Measurements from ENCODE around the gene RBM5.

The RBM5 gene

DNA sequence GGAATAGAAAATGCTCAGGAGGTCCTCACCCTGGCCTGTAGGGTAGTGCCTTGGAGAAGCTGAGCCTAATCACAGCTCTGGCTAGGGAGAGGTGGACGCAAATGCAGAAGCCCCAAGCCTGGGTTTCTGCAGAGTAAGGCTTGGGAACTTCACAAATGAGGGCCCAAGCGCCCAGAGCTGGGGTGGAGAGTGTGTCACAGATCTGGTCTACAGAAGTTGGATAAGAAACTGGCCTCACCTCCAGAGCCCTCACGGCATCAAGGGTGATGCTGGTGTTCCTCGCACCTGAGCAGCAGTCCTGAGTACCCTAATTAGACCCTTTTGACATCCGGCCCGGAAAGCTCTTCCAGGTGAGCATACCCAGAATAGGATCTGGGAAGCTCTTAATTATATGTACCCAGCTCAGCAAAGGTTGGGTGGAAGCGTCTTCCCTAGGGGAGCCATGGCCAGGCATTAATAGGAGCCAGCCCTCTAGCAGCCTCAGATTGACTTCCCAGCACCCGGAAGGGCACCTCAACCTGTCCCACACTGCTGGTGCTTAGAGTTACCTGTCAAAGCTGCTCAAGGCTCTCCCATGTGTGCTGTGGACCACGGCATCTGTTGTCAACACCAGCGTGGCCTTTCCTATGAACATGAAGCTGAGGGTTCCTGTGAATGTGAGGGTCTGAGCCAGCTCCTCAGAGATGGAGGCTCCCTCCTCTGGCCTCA lies 31.8 kb downstream of the RBM5 start:
- no peak for DNase-seq (ENCODE audit: low read depth, low spot score)
- H3K4me3 ChIP-seq (ENCODE audit: low read length): no peak overlapping the region

DNA sequence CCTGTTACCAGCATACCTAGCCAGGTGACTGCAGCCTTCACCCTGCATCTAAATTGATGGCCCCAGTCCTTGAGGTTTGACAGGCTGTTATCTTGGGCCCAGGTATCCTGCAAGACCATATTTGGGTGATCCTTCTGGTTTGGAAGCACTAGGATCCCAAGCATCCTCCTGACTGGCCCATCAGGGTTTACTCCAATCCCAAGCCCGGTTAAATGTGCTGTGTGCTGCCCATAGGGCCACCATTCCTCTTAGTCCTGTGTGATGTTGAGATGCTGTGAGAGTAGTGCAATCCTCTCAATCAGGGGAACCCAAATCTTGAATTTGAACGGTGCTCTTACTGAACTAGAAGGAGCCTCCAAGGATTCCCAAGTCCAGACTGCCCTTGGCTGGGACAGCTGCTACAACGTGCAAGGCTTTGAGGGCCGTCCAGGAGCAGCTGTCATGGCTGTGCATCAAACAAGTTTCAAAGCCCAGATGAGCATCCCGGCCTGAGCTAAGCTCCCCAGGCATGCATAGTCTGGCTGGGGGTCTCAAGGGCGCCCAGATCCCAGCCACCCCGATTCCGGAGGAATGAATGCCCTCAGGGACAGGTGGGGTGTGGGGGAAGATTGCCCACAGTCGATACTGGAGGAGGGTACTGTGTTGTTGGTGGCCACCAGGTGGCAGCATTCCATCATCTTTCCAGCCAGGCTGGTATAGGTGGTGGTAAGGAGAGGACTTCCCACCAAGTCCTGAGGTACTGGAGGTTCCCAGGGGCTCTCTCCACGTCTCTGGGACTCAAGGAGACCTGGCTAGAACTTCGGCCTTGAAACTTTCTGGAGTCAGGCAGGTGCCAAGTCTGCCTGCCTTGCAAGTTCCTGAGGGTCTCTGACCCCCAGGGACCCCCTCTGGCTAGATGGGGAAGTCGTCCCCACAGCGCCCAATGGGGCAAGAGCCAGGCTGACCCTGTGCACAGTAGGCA lies 32.6 kb downstream of the RBM5 start:
- DNase-seq (ENCODE audit: low read depth, low spot score): peak; percentile 65
- no peak overlapping the region for H3K4me3 ChIP-seq (ENCODE audit: low read length)

DNA sequence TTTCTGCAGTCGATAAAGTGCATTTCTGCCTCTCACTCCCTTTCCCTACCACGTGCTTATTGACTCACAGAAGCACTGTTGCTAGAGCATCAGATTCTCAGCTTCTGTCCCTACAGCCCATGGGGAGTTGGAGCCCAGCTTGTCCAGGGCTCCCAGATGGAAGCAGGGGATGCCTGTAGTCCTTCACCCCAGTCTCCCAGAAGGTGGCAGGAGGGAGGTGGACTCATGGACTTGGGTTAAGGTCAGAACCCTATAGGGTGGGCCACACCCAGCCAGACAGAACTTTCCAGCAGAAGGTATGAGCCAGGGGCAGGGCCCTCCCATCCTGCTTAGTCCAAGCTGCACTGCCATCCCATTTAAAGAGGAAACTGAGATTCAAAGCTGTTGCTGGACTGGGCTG lies 33.4 kb downstream of the RBM5 start:
- DNase-seq (ENCODE audit: low read depth, low spot score): no peak
- H3K4me3 ChIP-seq (ENCODE audit: low read length): no peak overlapping the region

DNA sequence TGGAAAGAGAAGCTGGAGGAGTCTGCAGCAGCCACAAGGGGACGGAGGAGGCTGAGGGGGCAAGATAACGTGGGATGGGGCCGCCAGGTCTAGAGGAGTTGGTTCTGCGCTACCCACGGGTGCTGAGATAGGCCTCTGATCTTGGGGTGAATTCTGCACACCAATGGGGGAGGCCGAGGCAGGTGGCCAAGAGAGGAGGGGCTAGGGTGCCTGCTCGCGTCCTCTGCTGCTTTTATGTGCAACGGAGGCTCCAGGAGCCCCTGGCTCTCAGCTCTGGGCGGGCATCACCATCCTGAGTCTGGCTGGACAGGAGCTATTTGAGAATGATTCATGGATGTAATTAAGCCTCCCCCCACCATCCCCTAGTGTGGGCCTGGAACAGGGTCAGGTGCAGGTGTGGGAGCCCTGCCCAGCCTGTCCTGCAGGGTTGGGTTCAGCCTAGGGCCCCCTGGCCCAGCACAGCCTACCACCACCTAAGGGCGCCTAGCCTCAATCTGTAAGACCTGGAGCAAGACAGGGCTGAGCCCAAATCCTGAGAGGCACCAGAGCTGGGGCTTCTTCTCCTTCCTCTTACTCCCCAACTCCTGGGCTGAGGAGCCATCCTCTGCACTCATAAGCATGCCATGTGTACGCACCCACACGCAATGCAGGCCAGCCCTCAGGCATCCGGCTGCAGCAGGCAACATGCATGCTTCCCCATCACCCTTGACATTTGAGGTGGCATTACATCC lies 34.1 kb downstream of the RBM5 start:
- DNase-seq (ENCODE audit: low read depth, low spot score): no peak

DNA sequence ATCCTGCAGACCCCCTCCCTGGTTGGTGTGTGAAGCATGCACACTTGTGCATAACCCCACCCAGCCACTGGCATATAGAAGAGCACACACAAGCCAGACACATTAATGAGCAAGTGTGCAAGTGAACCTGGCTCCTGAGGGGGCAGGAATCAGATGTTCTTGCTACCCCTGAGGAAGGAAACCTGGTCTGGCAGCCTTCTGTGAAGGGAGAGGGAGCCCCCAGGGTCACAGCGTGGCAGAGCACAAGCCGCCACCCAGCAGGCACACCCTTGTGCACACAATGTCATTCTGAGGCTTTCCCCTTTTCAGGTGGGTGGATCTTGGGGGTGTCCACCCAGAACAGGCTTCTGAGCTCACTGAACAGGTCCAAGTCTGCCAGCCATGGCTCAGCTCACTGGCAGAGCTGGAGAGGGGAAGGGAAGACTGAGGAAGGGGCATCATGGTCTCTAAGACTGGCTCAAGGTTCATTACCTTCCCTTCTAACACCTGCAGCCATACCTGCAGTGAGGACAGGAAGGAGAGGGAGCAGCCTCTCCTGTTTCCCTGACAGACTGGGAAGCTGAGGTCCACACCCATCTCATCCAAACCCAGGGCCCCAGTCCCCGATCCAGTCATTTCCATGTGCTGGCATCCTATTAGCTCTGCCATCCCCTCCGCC lies 34.8 kb downstream of the RBM5 start:
- H3K4me3 ChIP-seq (ENCODE audit: low read length): no peak overlapping the region
- DNase-seq (ENCODE audit: low read depth, low spot score): no peak

More for the DNA sequence above, 34.1 kb downstream of the RBM5 start:
- H3K4me3 ChIP-seq (ENCODE audit: low read length): no peak overlapping the region

DNA sequence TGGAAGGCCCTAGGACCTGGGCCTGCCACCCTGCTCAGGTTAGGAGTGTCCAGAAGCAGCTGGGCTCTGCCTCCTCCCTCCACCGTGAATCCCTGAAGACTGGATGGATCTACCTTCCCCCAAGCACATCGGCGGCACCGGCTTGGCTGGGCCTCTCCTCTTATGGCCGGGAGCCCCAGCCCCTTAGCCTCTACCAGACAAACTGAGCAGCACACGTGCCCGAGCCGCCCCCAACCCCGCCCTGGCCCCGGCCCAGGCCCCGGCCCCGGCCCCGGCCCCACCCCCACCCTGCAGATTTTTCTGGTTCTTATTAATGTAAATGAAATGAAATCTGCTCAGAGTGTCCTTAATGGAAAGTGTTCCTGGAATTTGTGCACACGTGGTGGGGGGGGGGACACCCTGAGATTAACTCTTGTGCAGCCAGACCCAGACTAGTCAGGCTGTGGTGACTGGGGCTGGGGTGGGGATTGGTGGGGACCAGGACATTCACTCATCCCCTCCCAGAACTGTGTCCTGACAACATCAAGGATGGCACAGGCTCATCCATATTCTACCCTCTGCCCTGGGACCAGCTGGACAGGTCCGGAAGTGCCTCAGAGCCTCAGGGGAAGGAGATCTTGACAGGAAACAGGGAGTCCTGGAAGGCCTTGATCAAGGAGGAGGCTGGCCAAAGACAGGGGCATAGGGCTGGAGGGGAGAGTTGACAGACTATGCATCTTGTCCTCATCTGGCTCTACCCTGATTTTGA lies 35.5 kb downstream of the RBM5 start:
- DNase-seq (ENCODE audit: low read depth, low spot score): no peak
- no peak overlapping the region for H3K4me3 ChIP-seq (ENCODE audit: low read length)

DNA sequence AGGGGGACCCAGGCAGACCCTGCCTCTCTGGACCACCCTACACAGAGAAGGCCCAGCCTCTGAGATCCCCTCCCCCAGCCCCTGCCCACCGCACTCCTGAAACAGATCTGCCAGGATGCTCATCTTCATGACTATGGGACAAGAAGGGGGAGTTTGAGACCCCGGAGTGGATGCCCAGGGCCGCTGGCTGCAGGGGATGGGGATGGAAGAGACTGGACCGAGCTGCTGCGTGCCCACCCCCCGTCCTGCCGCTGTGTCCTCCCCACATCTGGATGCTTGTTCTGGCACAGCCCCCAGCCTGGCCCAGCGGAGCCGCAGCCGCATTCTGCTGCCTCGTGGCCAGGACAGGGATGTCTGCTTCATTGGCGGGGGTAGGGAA lies 36.1 kb downstream of the RBM5 start:
- no peak for DNase-seq (ENCODE audit: low read depth, low spot score)
- H3K4me3 ChIP-seq (ENCODE audit: low read length): no peak overlapping the region

DNA sequence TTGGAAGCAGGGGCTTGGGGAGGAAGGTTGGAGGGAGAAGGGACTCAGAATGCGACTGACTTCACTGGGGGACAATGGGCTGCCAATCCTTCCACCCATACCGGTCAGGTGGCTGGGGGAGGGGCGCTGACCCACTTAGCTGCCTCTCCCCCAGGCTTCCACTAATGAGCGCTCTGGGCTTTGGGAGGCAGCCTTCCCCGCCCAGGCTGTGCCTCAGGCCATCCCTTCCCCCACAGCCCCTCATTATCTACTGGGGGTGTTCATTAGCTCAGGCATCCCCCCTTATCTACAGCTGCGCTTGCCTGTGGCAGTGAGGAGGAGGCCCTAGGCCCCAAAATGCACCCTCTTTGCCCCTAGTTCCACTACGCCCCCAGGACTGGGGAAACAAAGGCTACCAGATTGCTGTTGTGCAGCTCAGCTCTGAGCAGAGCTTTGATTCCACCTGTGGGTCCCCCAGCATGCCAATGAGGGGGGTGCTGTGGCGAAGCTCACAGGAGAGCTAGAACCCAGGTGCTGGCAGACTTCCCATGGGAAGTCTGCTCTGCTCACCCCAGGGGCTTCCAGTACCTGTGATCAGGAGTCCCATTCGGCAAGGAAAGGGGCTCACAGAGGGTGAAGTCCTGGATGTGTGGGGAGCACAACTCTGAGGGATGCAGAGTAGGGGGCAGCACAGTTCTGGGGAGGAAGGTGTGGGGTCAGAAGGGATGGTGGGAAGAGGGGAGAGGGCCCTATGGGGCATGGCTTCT lies 37.0 kb downstream of the RBM5 start:
- no peak for DNase-seq (ENCODE audit: low read depth, low spot score)
- no peak overlapping the region for H3K4me3 ChIP-seq (ENCODE audit: low read length)

DNA sequence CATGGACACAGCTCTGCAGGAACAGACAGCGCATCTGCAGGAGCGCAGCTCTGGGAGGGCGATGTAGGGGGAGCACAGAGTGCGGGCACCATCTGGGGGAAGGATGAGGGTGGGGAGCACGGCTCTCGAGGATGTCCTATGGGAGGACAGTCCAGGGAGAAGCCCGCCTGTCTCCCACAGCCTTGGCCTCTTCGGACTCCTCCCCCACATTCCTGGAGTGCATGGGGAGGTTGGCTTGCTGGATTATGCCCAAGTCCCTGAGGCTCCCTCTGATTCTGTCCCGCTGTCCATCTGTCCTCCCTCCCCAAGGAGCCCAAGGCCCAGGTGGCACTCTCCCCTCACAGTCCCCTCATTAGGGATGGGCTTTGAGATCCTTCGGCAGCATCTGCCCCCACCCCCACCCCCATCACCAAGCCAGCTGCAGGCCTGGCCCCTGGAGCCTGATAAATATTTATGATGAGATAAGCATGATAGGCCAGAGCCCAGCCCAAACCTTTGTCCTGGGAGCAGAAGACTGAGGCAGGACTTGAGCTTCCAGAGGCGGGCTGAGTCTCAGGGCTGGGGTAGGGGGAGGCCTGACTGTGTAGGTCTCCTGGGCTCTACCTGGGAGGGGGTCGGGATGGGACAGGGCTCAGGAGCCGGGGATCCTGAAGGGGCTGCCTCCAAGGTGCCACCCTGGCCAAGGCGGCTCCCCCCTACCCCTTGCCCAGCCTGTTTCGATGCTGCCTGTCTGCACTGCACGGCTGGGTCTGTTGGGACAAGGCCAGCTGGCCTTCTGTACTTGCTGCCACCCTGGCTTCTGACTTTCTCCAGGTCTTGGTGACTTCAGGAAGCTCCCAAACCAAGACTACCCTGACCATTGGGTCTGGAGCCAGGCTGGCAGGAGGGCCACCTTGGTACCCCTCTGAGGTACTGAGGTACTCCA lies 37.8 kb downstream of the RBM5 start:
- H3K4me3 ChIP-seq (ENCODE audit: low read length): no peak overlapping the region
- DNase-seq (ENCODE audit: low read depth, low spot score): no peak

DNA sequence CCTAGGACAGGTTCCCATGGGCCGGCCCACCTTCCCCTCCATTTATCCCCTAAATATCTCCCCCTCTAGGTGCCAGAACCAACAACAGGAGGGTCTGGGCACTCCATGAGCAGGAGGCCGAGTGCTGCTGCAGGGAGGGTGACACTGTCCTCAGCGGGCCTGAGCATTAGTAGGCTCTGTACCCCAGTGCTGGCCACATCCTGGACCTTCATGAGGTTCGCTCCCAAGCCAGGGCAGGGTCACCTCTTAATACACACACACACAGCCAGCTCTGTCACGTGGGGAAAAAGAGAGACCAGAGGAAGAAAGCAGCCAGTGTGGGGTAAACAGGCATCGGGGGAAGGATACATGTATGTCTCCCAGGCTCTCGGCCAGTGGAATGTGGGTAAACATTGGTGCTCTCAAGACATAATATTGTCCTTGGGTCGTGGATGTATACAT lies 38.6 kb downstream of the RBM5 start:
- no peak for DNase-seq (ENCODE audit: low read depth, low spot score)
- H3K4me3 ChIP-seq (ENCODE audit: low read length): no peak overlapping the region

DNA sequence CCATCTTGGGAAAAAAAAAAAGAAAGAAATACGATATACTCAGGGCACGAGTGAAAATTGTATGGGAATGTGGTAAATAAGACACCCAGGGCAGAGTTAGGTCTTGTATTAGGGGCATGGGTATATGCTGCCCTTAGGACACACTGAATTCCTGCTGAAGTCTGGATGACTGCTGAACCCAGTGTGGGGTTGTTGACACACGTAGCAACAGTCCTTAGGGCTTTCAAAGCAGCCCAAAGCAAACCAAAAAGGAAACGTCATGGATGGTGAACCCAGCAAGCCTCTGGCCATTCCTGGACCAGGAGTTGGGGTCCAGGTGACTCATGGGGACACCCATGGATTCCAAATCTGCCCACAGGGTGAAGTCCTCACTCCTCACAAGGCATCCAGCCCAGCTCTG lies 39.3 kb downstream of the RBM5 start:
- H3K4me3 ChIP-seq (ENCODE audit: low read length): no peak overlapping the region
- DNase-seq (ENCODE audit: low read depth, low spot score): no peak

DNA sequence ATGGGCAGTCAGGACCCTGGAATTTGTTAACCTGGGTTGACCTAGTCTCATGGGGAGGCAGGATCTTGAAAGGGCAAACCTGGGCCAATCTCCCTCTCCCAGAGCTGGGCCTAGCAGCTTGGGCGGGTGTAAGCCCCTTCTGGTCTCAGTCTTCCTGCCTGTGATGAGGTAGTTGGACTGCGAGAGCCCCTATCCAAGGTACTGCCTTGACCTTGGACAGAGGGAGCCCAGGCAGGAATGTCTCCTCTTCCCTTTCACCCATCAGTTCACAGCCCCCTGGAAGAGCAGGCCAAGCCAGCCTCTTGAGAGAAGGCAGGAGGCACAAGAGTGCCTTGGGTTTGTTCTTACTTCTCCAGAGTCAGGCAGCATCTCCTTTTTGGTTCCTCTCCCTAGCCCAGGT lies 41.7 kb downstream of the RBM5 start:
- no peak overlapping the region for H3K4me3 ChIP-seq (ENCODE audit: low read length)
- DNase-seq (ENCODE audit: low read depth, low spot score): no peak

DNA sequence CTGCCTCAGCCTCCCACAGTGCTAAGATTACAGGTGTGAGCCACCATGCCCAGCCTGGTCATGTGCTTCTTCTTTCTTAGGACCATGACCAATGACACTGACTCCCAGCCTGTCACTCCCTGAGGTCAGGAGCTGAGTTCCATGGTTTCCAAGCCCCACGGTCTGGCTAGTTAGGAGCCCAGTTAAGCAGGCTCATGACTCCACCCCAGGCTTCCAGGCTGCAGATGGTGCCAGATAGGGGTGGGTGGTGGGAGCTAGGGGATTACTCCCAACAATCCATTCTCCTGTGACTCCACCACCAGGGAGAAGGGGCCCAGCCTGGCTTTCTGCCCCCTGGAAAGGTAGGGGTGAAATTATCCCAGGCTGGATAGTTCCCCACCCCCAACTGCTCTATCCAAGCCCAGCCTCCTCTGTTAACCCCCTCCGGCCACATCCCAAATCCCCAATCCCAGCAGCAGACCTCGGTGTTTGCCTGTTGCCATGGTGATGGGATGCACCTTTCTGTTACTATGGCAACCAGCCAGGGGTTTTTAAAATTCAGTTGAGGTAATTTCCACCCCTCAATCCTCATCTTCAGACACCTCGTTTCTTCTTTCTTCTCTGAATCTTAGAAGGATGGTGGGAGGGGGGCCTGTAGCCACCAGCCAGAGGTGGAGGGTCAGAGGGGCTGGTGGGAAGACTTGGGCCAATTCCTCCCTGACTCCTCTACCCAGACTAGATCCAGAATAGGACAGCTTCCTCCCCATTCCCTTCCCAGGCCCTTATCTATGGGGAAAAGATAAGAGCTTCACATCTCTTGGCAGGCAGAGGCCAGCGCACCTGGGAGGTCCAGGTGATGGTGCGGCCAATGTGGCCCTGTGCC lies 43.9 kb downstream of the RBM5 start:
- H3K4me3 ChIP-seq (ENCODE audit: low read length): no peak overlapping the region
- DNase-seq (ENCODE audit: low read depth, low spot score): no peak

DNA sequence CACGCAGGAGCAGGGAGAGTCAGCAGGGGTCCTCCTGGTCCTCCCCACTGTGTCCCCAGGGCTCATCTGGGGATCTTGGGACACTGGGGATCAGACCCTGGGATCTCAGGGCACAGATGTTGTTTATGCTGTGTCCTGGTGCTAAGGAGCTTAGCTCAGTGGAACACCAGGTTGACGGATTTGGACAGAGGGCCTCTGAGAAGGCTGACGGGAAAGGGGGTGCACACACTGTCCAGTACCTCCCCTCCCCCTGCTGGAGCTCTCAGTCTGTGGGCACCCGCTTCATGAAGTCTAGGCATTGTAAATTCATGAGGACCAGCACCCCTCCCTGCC lies 44.5 kb downstream of the RBM5 start:
- DNase-seq (ENCODE audit: low read depth, low spot score): no peak
- H3K4me3 ChIP-seq (ENCODE audit: low read length): no peak overlapping the region

DNA sequence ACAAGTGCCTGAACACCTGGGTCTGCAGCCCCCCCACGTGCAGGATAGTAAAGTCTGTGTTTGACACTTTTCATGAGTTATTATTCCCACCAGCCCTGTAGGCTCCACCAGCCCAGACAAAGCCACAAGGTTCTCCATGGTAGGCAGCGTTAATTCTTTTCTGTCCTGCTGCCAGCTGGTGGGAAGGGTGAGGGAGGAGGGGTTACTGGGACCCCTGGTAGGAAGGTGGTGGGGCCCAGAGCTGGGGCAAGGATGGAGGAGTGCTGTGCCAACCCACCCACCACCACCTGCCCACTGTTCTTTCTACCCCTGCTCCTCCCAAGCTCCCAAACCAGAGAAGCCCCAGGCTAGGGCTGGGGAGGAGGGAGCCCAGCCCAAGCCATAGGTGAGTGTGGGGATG lies 45.6 kb downstream of the RBM5 start:
- DNase-seq (ENCODE audit: low read depth, low spot score): no peak
- H3K4me3 ChIP-seq (ENCODE audit: low read length): no peak overlapping the region

DNA sequence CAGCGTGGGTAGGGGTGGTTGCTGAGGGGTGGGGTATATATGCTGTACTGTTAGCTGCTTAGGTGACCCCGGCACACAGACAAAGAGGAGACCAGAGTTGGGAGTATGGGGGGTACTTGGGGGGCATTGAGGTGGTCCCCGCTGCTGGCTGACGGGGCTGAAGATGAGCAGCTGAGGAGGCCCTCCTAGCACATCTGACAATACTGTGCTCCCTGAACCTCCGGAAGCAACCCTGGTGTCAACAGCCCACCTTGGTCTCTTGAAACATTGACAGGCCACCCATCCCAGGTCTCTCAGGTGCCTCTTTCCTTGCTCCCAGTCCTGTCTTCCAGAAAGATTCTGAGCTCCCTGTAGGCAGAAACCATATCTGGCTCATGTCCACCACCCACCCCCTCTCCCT lies 47.2 kb downstream of the RBM5 start:
- DNase-seq (ENCODE audit: low read depth, low spot score): no peak
- H3K4me3 ChIP-seq (ENCODE audit: low read length): no peak overlapping the region

All from Jurkat, Clone E6-1 (cell line).